Osteoblast (primary cell): ENCODE data around the gene PANK1. TPM values are rescaled to one million over a fixed set of nuclear protein-coding genes. Genes with fewer than 3 reads are reported as not detected.

Experiments used
- DNase-seq: peaks from one replicate; pipeline ENCODE4 v3.0.0; 2011; ENCODE audit warnings: low spot score, mixed read lengths; ENCODE audit not compliant: insufficient read length; ENCODE audit errors: missing footprints
- H2AFZ ChIP-seq: 2 replicates; pipeline ENCODE4 v1.6.0; 2011; ENCODE audit warnings: mild to moderate bottlenecking, low read length
- H3K27ac ChIP-seq: 2 replicates; pipeline ENCODE4 v1.5.1; 2011; ENCODE audit warnings: mild to moderate bottlenecking, low read depth, low read length, moderate library complexity
- H3K27me3 ChIP-seq: 2 replicates; pipeline ENCODE4 v1.6.0; 2012; ENCODE audit warnings: mild to moderate bottlenecking, control low read depth, inconsistent platforms, low read length, moderate library complexity; ENCODE audit not compliant: insufficient read depth
- H3K36me3 ChIP-seq: 2 replicates; pipeline ENCODE4 v1.5.1; 2011; ENCODE audit warnings: mild to moderate bottlenecking, low read length, control low read depth, moderate library complexity; ENCODE audit not compliant: insufficient read depth
- H3K4me1 ChIP-seq: 2 replicates; pipeline ENCODE4 v1.5.1; 2011; ENCODE audit warnings: mild to moderate bottlenecking, low read length, control low read depth, moderate library complexity; ENCODE audit not compliant: insufficient read depth
- H3K4me2 ChIP-seq: 2 replicates; pipeline ENCODE4 v1.6.0; 2011; ENCODE audit warnings: mild to moderate bottlenecking, low read length; ENCODE audit not compliant: insufficient read depth
- H3K4me3 ChIP-seq: fragments of 200-600 bp; sonication (generic); 3 replicates; pipeline ENCODE4 v1.5.1; 2012; ENCODE audit warnings: mild to moderate bottlenecking, low read length, inconsistent platforms; ENCODE audit not compliant: insufficient read depth
- H3K79me2 ChIP-seq: 2 replicates; pipeline ENCODE4 v1.6.0; 2012; ENCODE audit warnings: mild to moderate bottlenecking, low read length, control low read depth, inconsistent platforms; ENCODE audit not compliant: insufficient read depth
- H3K9me3 ChIP-seq: 2 replicates; pipeline ENCODE4 v1.5.1; 2011; ENCODE audit warnings: low read depth, low read length, control low read depth
- H4K20me1 ChIP-seq: 2 replicates; pipeline ENCODE4 v1.6.0; 2012; ENCODE audit warnings: mild to moderate bottlenecking, low read length, control low read depth; ENCODE audit not compliant: insufficient read depth
- CTCF ChIP-seq: IDR thresholded peaks from 2 replicates; pipeline ENCODE4 v1.5.1; 2011; ENCODE audit warnings: mild to moderate bottlenecking, low read depth, low read length, moderate library complexity; ENCODE audit errors: extremely low read depth
- total RNA-seq: library from RNA; depleted of rRNA; stranded (reverse); fragments of >200 nt; gene quantifications from 2 replicates; pipeline ENCODE4 v1.2.3, GENCODE V29; 2012

The PANK1 gene
- total RNA-seq, 1 donor: 5.8 TPM

GRCh38 chr10:89662596-89662995, 17.6 kb upstream of the PANK1 start:
- no peaks in the 10 kb centered on the region for H4K20me1 ChIP-seq
- H3K4me2 ChIP-seq: no peak overlapping the region
- H3K27ac ChIP-seq: no peak overlapping the region
- peaks cover 23% of the 10 kb centered on the region for H3K4me1 ChIP-seq
- H3K27me3 ChIP-seq: no peaks in the 10 kb centered on the region
- DNase-seq: no peak
- H3K36me3 ChIP-seq: no peaks in the 10 kb centered on the region
- no peaks in the 10 kb centered on the region for H3K9me3 ChIP-seq
- H2AFZ ChIP-seq: no peak overlapping the region
- H3K4me3 ChIP-seq: no peak overlapping the region
- no peaks in the 10 kb centered on the region for H3K79me2 ChIP-seq
- no peak for TF ChIP-seq CTCF

DNA sequence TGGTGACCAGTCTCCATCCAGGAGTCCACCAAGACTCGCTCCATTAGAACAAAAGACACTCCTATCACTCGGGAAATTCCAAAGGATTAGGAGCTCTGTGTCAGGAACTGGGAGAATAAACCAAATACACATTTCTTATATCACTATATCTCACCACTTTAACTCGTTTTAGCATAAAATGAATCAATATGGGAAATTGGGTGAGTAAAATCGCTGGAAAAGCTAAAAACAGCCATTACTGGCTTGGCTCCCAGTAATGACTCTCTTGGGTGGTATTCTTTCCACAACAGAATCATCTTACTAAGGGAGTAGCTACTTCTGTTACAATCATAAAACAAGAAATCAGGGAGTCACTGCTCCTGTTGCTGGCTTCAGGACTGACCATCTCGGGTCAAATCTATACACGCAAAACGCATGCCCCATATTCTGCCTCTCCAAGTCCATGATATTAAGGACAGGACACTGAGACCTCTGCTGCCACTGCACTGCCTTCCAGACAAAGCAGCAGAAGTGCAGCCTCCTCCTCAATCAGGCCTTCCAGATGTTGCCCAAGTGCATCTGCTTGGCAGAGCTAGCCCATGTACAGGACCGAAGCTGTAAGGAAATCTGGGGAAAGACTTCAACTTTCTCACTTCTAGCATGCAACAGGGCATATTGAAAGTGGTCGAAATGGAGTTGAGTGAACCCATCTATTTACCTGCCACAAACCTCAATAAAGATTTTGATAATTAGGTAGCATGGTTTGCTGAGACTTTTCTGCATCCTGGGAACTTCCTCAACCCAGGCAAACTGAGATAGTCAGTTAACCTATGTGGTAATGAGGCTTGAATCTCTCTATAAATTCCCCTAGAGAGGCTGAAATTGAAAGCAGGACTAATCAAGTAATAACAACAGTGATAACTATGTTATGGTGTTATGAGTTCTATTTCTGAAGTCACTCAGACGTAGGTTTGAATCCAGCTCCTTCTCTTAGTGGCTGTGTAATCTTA, 14.4 kb upstream of the PANK1 start:
- Histone ChIP-seq H4K20me1 (no peaks in the 10 kb centered on the region), H3K4me3 (peak overlapping the region; percentile 38), H3K27me3 (no peaks in the 10 kb centered on the region), H3K4me2 (peak overlapping the region; percentile 72), H3K27ac (peak overlapping the region; percentile 67), H3K4me1 (peaks cover 31% of the 10 kb centered on the region), H3K36me3 (no peaks in the 10 kb centered on the region), H2AFZ (peak overlapping the region; percentile 69), H3K79me2 (no peaks in the 10 kb centered on the region), H3K9me3 (no peaks in the 10 kb centered on the region)
- no peak for TF ChIP-seq CTCF
- DNase-seq: peak; percentile 76

- Histone ChIP-seq H3K9me3 (no peaks in the 10 kb centered on the region), H3K4me3 (no peak overlapping the region), H2AFZ (no peak overlapping the region), H3K27ac (no peak overlapping the region), H3K27me3 (no peaks in the 10 kb centered on the region), H3K4me2 (no peak overlapping the region), H3K79me2 (no peaks in the 10 kb centered on the region), H3K4me1 (peaks cover 38% of the 10 kb centered on the region), H4K20me1 (no peaks in the 10 kb centered on the region), H3K36me3 (no peaks in the 10 kb centered on the region)
- no peak for DNase-seq
- TF ChIP-seq CTCF: no peak
These were observed 12.3 kb upstream of the PANK1 start for GRCh38 chr10:89657302-89657701.

- Histone ChIP-seq H4K20me1 (no peaks in the 10 kb centered on the region), H2AFZ (no peak overlapping the region), H3K27me3 (no peaks in the 10 kb centered on the region), H3K27ac (no peak overlapping the region), H3K4me2 (no peak overlapping the region), H3K4me3 (no peak overlapping the region), H3K36me3 (no peaks in the 10 kb centered on the region), H3K9me3 (no peaks in the 10 kb centered on the region), H3K79me2 (no peaks in the 10 kb centered on the region), H3K4me1 (peaks cover 38% of the 10 kb centered on the region)
- DNase-seq: no peak
- no peak for TF ChIP-seq CTCF
These were observed 10.7 kb upstream of the PANK1 start for GRCh38 chr10:89655722-89656121.
